Gastrocnemius medialis (tissue), 4 donors: ENCODE results near the gene NME4. TPM values are rescaled to one million over a fixed set of nuclear protein-coding genes. Genes with fewer than 3 reads are reported as not detected.

Experiments used
- ATAC-seq, 2 donors: fragments of 150-250 bp; one replicate each; pipeline ENCODE4 v1.9.1; 2016
- DNase-seq, 2 donors: peaks; one replicate each; pipeline ENCODE4 v3.0.0-alpha.2; 2019
- H3K27ac ChIP-seq, 4 donors: fragments of 200-600 bp; sonication (generic); 1 replicate in 1 of 4; 2 replicates in 3 of 4; pipeline ENCODE4 v1.5.1; 2016 to 2018; ENCODE audit warnings: mild to moderate bottlenecking in 2 of 4, moderate library complexity in 1 of 4
- H3K27me3 ChIP-seq, 3 donors: fragments of 200-600 bp; sonication (generic) in 2 of 3; 1 replicate in 1 of 3; 2 replicates in 2 of 3; pipeline versions ENCODE4 v1.5.1 to v1.6.0; 2016 to 2019; ENCODE audit warnings: mild to moderate bottlenecking in 1 of 3, moderate library complexity in 1 of 3
- H3K36me3 ChIP-seq, 2 donors: fragments of 200-600 bp; sonication (generic) in 1 of 2; one replicate each; pipeline ENCODE4 v1.5.1; 2017 to 2018
- H3K4me1 ChIP-seq, 2 donors: fragments of 200-600 bp; sonication (generic) in 1 of 2; one replicate each; pipeline ENCODE4 v1.5.1; 2016 to 2017; ENCODE audit warnings: mild to moderate bottlenecking in 2 of 2
- H3K4me3 ChIP-seq, 4 donors: fragments of 200-600 bp; sonication (generic) in 3 of 4; 1 replicate in 1 of 4; 2 replicates in 3 of 4; pipeline ENCODE4 v1.5.1; 2016 to 2019; ENCODE audit warnings: mild to moderate bottlenecking in 2 of 4
- H3K9me3 ChIP-seq, 3 donors: fragments of 200-600 bp; sonication (generic) in 2 of 3; 1 replicate in 1 of 3; 2 replicates in 2 of 3; pipeline ENCODE4 v1.5.1; 2016 to 2019
- CTCF ChIP-seq, 5 experiments: fragments of 450-650 bp in 3 of 5; fragments of 200-600 bp in 2 of 5; sonication (generic) in 2 of 5; IDR thresholded peaks in 4 of 5; conservative IDR thresholded peaks in 1 of 5; 1 replicate in 4 of 5; 2 replicates in 1 of 5; pipeline ENCODE4 v1.5.1; 2016 to 2019; ENCODE audit warnings: antibody characterized with exemption in 5 of 5, mild to moderate bottlenecking in 3 of 5, moderate library complexity in 3 of 5
- POLR2A ChIP-seq, 2 donors: fragments of 450-650 bp; IDR thresholded peaks; one replicate each; pipeline ENCODE4 v1.6.1; 2017; ENCODE audit warnings: antibody characterized with exemption in 2 of 2, mild to moderate bottlenecking in 2 of 2, moderate library complexity in 2 of 2
- in situ Hi-C, 4 donors: fragments of 200-750 bp; cut with MboI; loops; one replicate each; pipeline versions ENCODE4 v1.15.0 to v1.8.0; 2017; ENCODE audit warnings: low sequenced_read_pairs in 4 of 4
- intact Hi-C: fragments of 100-400 bp; cut with DNase I; formaldehyde crosslinking; loops from one replicate; pipeline ENCODE4 v1.15.1; 2023; ENCODE audit warnings: low total_unique reads
- total RNA-seq, 4 donors: library from RNA; depleted of rRNA; stranded (reverse); fragments of >200 nt; gene quantifications; one replicate each; pipeline versions ENCODE4 v1.1.0 to v1.2.3, GENCODE V29; 2016

The NME4 gene
- total RNA-seq, 4 donors from 2014 or later, result 11.6 to 19.3 (median 16.3) TPM

GRCh38 chr16:370979-371514 is 26.0 kb upstream of the NME4 start:
- Histone ChIP-seq H3K4me1 (peaks cover 12 to 14% of the 10 kb centered on the region in 2 donors), H3K36me3 (peaks cover 0 to 55% of the 10 kb centered on the region in 2 donors), H3K27ac (peak overlapping the region; percentile 71 to 88 (median 84)), H3K4me3 (peak overlapping the region in 3 of 4 donors; percentile 38 to 66 (median 57)), H3K27me3 (no peaks in the 10 kb centered on the region), H3K9me3 (no peaks in the 10 kb centered on the region)
- ATAC-seq, result no peak
- DNase-seq, result no peak
- intact Hi-C loops, result loop anchor here (1.0 kb wide), 1 partner anchor 19 kb away; the partner anchor contains the start of gene AXIN1
- in situ Hi-C loops, result no loop called here
- no peak for TF ChIP-seq CTCF (IDR thresholded peaks at IDR 0.05 in 4 of 5, conservative IDR thresholded peaks at IDR 0.05 in 1 of 5)
- TF ChIP-seq POLR2A (IDR thresholded peaks at IDR 0.05), result no peak

- Histone ChIP-seq H3K9me3 (no peaks in the 10 kb centered on the region), H3K36me3 (peaks cover 0 to 57% of the 10 kb centered on the region in 2 donors), H3K4me3 (no peak overlapping the region), H3K27me3 (no peaks in the 10 kb centered on the region), H3K27ac (no peak overlapping the region), H3K4me1 (peaks cover 12 to 14% of the 10 kb centered on the region in 2 donors)
- ATAC-seq (no peak), DNase-seq (no peak)
- no peak for TF ChIP-seq POLR2A (IDR thresholded peaks at IDR 0.05)
- TF ChIP-seq CTCF (IDR thresholded peaks at IDR 0.05 in 4 of 5, conservative IDR thresholded peaks at IDR 0.05 in 1 of 5), result no peak
- in situ Hi-C loops, result no loop called here
- intact Hi-C loops, result no loop called here
Observed at GRCh38 chr16:371515-372301, 25.3 kb upstream of the NME4 start.

GRCh38 chr16:372302-372983 is 24.6 kb upstream of the NME4 start:
- peaks cover 12 to 14% of the 10 kb centered on the region in 2 donors for H3K4me1 ChIP-seq
- intact Hi-C loops, result no loop called here

GRCh38 chr16:373020-373598 is 23.9 kb upstream of the NME4 start:
- Histone ChIP-seq H3K4me1 (peaks cover 12 to 14% of the 10 kb centered on the region in 2 donors), H3K27me3 (no peaks in the 10 kb centered on the region), H3K36me3 (peaks cover 0 to 51% of the 10 kb centered on the region in 2 donors), H3K27ac (no peak overlapping the region), H3K9me3 (no peaks in the 10 kb centered on the region), H3K4me3 (no peak overlapping the region)
- intact Hi-C loops (no loop called here), in situ Hi-C loops (no loop called here)
- DNase-seq (no peak), ATAC-seq (no peak)
- no peak for TF ChIP-seq CTCF (IDR thresholded peaks at IDR 0.05 in 4 of 5, conservative IDR thresholded peaks at IDR 0.05 in 1 of 5)

More at GRCh38 chr16:372302-372983, 24.6 kb upstream of the NME4 start:
- H3K27ac ChIP-seq, result no peak overlapping the region
- TF ChIP-seq POLR2A (IDR thresholded peaks at IDR 0.05) (no peak), CTCF (IDR thresholded peaks at IDR 0.05 in 4 of 5, conservative IDR thresholded peaks at IDR 0.05 in 1 of 5) (no peak)
- H3K9me3 ChIP-seq, result no peaks in the 10 kb centered on the region
- DNase-seq, result no peak
- no peak for ATAC-seq
- peaks cover 0 to 57% of the 10 kb centered on the region in 2 donors for H3K36me3 ChIP-seq
- no peaks in the 10 kb centered on the region for H3K27me3 ChIP-seq
- no peak overlapping the region for H3K4me3 ChIP-seq
- in situ Hi-C loops, result no loop called here
